GM18909 (cell line): ENCODE data around the gene FPGS.
"Not testable (repeated sequence)": the region's sequence is repeated elsewhere in the genome, so short reads cannot be mapped to it uniquely, and the experiment has no call there.

Experiments
- ATAC-seq: cut with Tn5 transposase; IDR thresholded peaks from one replicate; pipeline ENCODE4 v1.9.1; 2021; ENCODE audit warnings: mild to moderate bottlenecking; ENCODE audit not compliant: unreplicated experiment, poor library complexity

FPGS gene

DNA sequence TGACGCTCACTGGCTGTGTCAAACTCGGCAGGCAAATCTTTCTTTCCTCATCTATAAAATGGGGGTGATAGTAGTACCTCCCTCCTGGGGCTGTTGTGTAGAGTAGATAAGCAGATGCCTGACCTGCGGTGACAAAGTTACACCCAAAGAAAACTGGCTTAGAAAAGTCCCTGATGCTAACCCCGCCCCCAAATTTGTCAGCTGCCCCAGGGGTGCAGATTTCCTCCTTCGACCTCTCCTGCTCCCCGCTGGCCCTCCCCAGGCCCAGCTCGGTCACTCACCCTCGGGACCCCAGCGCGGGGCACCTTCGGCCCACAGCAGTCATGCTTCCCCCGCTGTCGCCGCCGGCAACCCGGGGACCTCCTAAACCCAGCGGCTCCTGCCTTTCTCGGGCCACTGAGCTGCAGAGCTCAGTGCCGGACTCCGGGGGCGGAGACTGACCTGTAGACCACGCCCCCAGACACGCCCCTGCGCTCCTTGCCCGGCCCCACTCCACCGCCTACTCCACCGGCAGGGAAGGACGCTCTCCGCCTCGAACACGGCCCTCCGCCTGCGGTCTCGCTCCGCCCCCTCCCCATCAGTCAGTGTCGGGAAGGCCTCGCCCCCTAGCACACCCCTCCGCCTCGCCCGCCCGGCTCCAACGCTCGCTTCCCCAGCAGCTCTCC, 31.6 kb upstream of the FPGS start:
- peak; percentile 85 for ATAC-seq

GRCh38 chr9:127771570-127772189, 31.0 kb upstream of the FPGS start:
- no peak for ATAC-seq

GRCh38 chr9:127772603-127773002, 30.1 kb upstream of the FPGS start:
- no peak for ATAC-seq

DNA sequence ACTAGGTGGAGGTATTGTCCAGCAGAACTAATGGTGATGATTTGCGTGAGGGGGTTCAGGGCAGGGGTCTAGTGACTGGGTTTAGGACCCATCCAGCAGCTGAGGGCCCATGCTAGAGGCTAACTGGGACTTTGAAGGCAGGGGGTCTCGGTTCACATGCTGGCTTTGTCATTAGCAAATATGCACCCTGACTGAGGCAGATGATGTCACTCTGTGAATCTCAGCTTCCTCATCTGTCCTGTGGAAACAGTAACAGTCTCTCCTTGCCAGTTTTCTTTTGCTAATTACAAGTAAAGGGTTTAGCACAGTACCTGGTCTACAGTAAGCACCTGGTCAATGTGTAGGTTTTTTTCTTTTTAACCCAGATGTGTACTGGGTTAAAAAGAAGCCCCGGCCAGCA, 29.4 kb upstream of the FPGS start:
- ATAC-seq = no peak

- no peak for ATAC-seq
Observed at GRCh38 chr9:127773981-127774380, 28.7 kb upstream of the FPGS start.

- ATAC-seq = no peak
Observed at GRCh38 chr9:127776195-127776923, 26.3 kb upstream of the FPGS start.

DNA sequence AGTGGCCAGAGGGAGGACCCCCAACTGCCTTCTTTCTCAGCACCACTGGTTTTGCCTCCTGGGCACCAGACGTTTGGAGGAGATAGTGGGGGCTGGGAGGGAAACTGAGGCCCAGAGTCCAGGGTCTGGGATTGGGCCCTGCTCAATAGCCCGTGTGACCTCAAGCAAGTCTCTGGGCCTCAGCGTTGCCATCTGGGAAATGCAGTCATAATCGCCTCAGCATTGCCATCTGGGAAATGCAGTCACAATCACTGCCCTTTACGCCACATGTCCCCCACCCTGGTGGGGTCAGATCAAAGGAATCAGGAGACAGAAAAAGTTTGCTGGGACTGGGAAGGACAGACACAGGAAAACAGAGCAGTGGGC, 25.8 kb upstream of the FPGS start:
- ATAC-seq = no peak

GRCh38 chr9:127777368-127777980, 25.2 kb upstream of the FPGS start:
- ATAC-seq = no peak

GRCh38 chr9:127778280-127779135, 24.2 kb upstream of the FPGS start, which contains the start of gene SH2D3C:
Gene SH2D3C (minus strand): TSS chr9:127778666. CDS start chr9:127778627, 39 bp downstream.
- ATAC-seq = peak; percentile 36

- peak; percentile 45 for ATAC-seq
Observed at GRCh38 chr9:127779136-127779981, 23.3 kb upstream of the FPGS start.

- no peak for ATAC-seq
Observed at GRCh38 chr9:127780126-127780885, 22.4 kb upstream of the FPGS start.

DNA sequence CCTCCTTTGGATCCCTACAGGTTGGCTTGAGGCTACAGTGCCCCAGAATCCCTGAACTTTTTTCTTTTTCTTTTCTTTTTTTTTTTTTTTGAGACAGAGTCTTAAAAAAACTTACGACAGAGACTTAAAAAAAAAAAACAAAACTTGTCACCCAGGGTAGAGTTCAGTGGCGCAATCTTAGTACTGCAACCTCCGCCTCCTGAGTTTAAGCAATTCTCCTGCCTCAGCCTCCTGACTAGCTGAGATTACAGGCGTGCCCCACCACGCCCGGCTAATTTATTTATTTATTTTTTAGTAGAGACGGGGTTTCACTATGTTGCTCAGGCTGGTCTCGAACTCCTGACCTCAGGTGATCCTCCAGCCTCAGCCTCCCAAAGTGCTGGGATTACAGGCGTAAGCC, 21.8 kb upstream of the FPGS start:
- ATAC-seq = not testable (repeated sequence)

DNA sequence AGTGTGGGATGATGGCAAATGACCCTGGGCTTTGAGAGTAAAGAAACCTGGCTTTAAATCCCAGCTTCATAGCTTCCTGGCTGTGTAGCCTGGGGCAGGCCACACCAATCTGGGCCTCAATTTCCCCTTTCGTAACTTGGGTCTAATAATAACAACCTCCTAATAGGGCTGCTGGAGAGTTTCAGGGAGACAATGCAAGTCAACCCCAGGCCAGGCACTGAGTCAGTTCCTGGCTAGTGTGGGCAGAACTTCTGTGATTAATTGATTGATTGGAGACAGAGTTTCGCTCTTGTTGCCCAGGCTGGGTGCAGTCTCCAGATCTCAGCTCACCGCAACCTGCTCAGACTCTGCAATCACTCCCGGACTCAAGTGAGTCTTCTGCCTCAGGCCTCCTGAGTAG, 20.9 kb upstream of the FPGS start:
- no peak for ATAC-seq

GRCh38 chr9:127783111-127784008, 19.3 kb upstream of the FPGS start:
- ATAC-seq = no peak

DNA sequence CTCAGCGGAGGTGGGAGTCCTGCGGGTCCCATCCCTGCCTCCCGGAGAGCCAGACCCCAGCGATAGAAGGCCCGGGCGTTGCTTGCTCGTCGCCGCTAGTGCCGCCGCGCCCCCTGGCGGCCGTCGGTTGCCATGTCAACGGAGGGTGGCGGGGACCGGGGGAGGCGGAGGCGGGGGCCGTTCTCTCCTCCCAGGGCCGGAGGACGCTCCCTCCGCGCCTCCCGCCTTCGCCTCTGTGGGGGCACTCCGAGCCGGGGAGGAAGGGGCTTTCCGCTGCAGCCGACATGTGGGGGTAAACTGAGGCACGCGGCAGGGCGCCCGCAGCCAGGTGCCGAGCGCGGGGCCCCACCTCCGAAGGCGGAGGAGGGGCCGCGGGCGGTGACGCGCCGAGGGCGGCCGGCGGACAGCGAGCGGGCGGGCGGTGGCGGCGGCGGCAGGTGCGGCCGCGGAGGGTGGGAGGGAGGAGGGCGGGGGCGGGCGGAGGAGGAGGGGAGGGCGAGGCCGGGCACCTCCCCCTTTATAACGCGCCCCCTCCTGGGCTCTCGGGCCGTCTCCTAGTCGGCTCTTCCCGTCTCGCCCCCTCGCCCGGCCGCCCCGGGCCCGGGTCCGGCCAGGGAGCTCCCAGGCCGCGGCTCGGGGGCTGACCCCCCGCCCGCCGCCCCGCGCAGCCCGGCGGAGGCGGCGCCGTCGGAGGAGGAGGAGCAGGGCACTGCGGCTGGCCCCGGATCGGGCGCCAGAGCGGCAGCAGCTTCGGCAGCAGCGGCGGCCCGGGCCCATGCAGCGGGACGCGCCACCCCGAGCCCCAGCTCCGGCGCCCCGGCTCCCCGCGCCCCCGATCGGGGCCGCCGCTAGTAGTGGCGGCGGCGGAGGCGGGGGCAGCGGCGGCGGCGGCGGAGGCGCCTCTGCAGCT, 17.4 kb upstream of the FPGS start:
- ATAC-seq = peak; percentile 46

DNA sequence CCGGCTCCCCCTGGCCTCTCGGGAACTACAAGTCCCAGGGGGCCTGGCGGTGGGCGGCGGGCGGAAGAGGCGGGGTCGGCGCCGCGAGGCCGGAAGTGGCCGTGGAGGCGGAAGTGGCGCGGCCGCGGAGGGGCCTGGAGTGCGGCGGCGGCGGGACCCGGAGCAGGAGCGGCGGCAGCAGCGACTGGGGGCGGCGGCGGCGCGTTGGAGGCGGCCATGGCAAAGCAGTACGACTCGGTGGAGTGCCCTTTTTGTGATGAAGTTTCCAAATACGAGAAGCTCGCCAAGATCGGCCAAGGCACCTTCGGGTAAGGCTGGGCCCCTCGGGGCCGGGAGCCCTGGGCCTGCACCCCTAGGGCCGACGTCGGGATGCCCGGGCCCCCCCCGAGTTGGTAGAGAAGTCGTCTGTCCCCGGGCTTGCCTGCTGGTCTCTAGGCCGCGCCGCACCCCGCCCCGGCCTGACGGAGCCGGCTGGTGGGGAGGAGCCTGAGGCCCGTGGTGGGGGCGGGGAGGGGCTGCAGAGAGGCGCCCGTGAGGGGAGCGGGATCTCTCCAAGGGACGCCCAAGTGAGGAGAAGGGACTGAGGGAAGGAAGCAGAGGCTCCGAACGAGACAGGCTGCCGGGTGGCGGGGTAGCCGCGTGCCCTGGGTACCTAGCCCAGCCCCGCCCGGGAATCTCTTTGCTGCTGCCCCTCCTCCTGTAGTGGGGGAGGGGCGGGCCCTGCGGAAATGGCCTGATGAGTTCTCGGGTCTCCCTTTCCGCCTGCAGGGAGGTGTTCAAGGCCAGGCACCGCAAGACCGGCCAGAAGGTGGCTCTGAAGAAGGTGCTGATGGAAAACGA, 16.5 kb upstream of the FPGS start, which contains the start of gene CDK9:
Gene CDK9, plus strand, starts transcription at position 102 of the 840 bp plus-strand sequence. Its CDS starts 115 bp downstream, at position 217.
- peak; percentile 63 for ATAC-seq
